Heart left ventricle (tissue), 16 donors: ENCODE data around the gene MYOC. TPM values are rescaled to one million over a fixed set of nuclear protein-coding genes. Genes with fewer than 3 reads are reported as not detected.

Source experiments
- ATAC-seq, 4 donors: fragments of 200-7000 bp; cut with Tn5 transposase; one replicate each; pipeline ENCODE4 v1.9.1; 2020 to 2022; ENCODE audit warnings: moderate library complexity in 4 of 4, mild to moderate bottlenecking in 3 of 4, moderate number of reproducible peaks in 1 of 4
- DNase-seq, 5 donors: peaks; one replicate each; pipeline ENCODE4 v3.0.0-alpha.2; 2020
- H3K27ac ChIP-seq, 12 donors: fragments of 200-600 bp; sonication (generic) in 4 of 12; one replicate each; pipeline versions ENCODE4 v1.5.0 to v1.8.0; 2016 to 2022; ENCODE audit warnings: mild to moderate bottlenecking in 2 of 12
- H3K27me3 ChIP-seq, 9 donors: fragments of 200-600 bp; sonication (generic) in 2 of 9; one replicate each; pipeline versions ENCODE4 v1.5.1 to v1.8.0; 2016 to 2022; ENCODE audit warnings: mild to moderate bottlenecking in 3 of 9
- H3K36me3 ChIP-seq, 9 donors: fragments of 200-600 bp; sonication (generic) in 2 of 9; one replicate each; pipeline versions ENCODE4 v1.5.0 to v1.8.0; 2018 to 2022; ENCODE audit warnings: mild to moderate bottlenecking in 2 of 9
- H3K4me1 ChIP-seq, 12 donors: fragments of 200-600 bp; sonication (generic) in 4 of 12; one replicate each; pipeline versions ENCODE4 v1.5.0 to v1.8.0; 2016 to 2022; ENCODE audit warnings: mild to moderate bottlenecking in 3 of 12
- H3K4me3 ChIP-seq, 12 donors: fragments of 200-600 bp; sonication (generic) in 4 of 12; one replicate each; pipeline versions ENCODE4 v1.5.0 to v1.8.0; 2017 to 2022; ENCODE audit warnings: mild to moderate bottlenecking in 9 of 12, moderate library complexity in 4 of 12
- H3K9me3 ChIP-seq, 12 donors: fragments of 200-600 bp; sonication (generic) in 4 of 12; one replicate each; pipeline versions ENCODE4 v1.5.0 to v1.8.0; 2016 to 2022; ENCODE audit warnings: mild to moderate bottlenecking in 1 of 12
- CTCF ChIP-seq, 12 donors: fragments of 200-600 bp; sonication (generic) in 4 of 12; IDR thresholded peaks; one replicate each; pipeline versions ENCODE4 v1.5.0 to v1.8.0; 2018 to 2022; ENCODE audit warnings: antibody characterized with exemption in 12 of 12, mild to moderate bottlenecking in 5 of 12
- POLR2A ChIP-seq, 2 donors: fragments of 450-650 bp; IDR thresholded peaks; one replicate each; pipeline ENCODE4 v1.6.1; 2017; ENCODE audit warnings: antibody characterized with exemption in 2 of 2, mild to moderate bottlenecking in 2 of 2, moderate library complexity in 2 of 2
- WGBS, 4 donors: extraction: QIAGEN DNeasy Blood & Tissue Kit in 2 of 4; methylation state at CpG; one replicate each; pipeline versions ENCODE4 v1.1.5 to v1.1.7; 2013 to 2018; 5-methylcytosine and 5-hydroxymethylcytosine counted together
- intact Hi-C, 10 donors: fragments of 100-400 bp; cut with DNase I; formaldehyde crosslinking; loops; one replicate each; pipeline versions ENCODE4 v1.11.1 to v1.14.2; 2022
- polyA plus RNA-seq, 2 donors: library from polyadenylated mRNA; stranded (reverse); fragments of 200-250 nt; gene quantifications; one replicate each; pipeline ENCODE4 v1.2.3, GENCODE V29; 2013
- total RNA-seq, 9 donors: library from RNA; depleted of rRNA in 2 of 9; stranded (reverse); fragments of >200 nt in 2 of 9; fragmentation: NEBNext Ultra II Directional in 3 of 9; extraction: Animal tissue kit (Norgen Biotek cat#: 25700) in 3 of 9; gene quantifications; one replicate each; pipeline versions ENCODE4 v1.1.0 to v1.2.4, GENCODE V29; 2016 to 2023
- donor health status: ischemic (EF 13 %, LVEDD 7.1; RV severe dilation, severe dysfunction).
- donor health status: healthy with polysubstance abuse.
- donor health status: DM: no; HTN: yes; CAD: no.
- donor health status: DM: no; HTN: no; CAD: no.
- donor health status: ischemic (EF 25% LVEDD 6.9; RV normal size, moderate dysfunction).
- donor health status: ischemic (EF 25% LVEDD 5.7; RV mildly dilated, moderate dysfunction).
- donor health status: healthy.
- donor health status: DM: yes; HTN: yes; CAD: no.
- donor health status: ischemic (EF 35%, LVEDD 5.7; RV mildly dilated, moderate dysfunction).
- donor health status: nonischemic (EF 11% LVEDD 7.7; RV severe dilation, severe dysfunction).
- donor health status: DM: yes; HTN: yes; CAD: no.
- donor health status: PGD.
- donor health status: ischemic (EF 29% LVEDD 5.4; RV normal size, mild dysfunction).
- donor health status: nonischemic (EF 23%, LVEDD 6.1; RV moderate dilation, normal function).

MYOC gene
- total and polyA plus RNA-seq, 11 donors: 0.49 to 12.4 (median 2.3) TPM

GRCh38 chr1:171680339-171680738, 27.9 kb upstream of the MYOC start:
- ATAC-seq: no peak
- no peaks in the 10 kb centered on the region for H3K27me3 ChIP-seq
- DNase-seq: no peak
- H3K36me3 ChIP-seq: no peaks in the 10 kb centered on the region
- WGBS, 4 donors: 94 to 100% (median 95%) methylated on average over 3 of the region's 3 CpGs
- peaks cover 0 to under 1% (median 0%) of the 10 kb centered on the region in 12 donors for H3K4me1 ChIP-seq
- H3K27ac ChIP-seq: no peak overlapping the region
- no peak overlapping the region for H3K4me3 ChIP-seq
- intact Hi-C loops: loop anchor here in 1 of 10 donors (5.0 kb wide), 1 partner anchor 37 kb away; no protein-coding TSS in a partner anchor
- TF ChIP-seq POLR2A (IDR thresholded peaks at IDR 0.05) (no peak), CTCF (IDR thresholded peaks at IDR 0.05) (no peak)
- no peaks in the 10 kb centered on the region for H3K9me3 ChIP-seq

GRCh38 chr1:171676823-171677222, 24.3 kb upstream of the MYOC start:
- Histone ChIP-seq H3K36me3 (no peaks in the 10 kb centered on the region), H3K4me3 (no peak overlapping the region), H3K27ac (no peak overlapping the region), H3K27me3 (no peaks in the 10 kb centered on the region), H3K4me1 (peaks cover 0 to 16% (median 1%) of the 10 kb centered on the region in 12 donors), H3K9me3 (no peaks in the 10 kb centered on the region)
- WGBS, 4 donors: 88 to 97% (median 93%) methylated on average over 2 of the region's 2 CpGs
- no peak for DNase-seq
- no peak for TF ChIP-seq CTCF (IDR thresholded peaks at IDR 0.05)
- ATAC-seq: no peak
- intact Hi-C loops: no loop called here

GRCh38 chr1:171674431-171675405, 22.2 kb upstream of the MYOC start:
- 62 to 68% (median 64%) methylated on average over 3 of the region's 3 CpGs for WGBS, 4 donors
- intact Hi-C loops: no loop called here
- no peaks in the 10 kb centered on the region for H3K27me3 ChIP-seq
- H3K36me3 ChIP-seq: no peaks in the 10 kb centered on the region
- H3K4me1 ChIP-seq: peaks cover 0 to 16% (median 1%) of the 10 kb centered on the region in 12 donors
- DNase-seq: no peak
- peak overlapping the region in 8 of 12 donors; percentile 33 to 71 (median 38) for H3K27ac ChIP-seq
- TF ChIP-seq CTCF (IDR thresholded peaks at IDR 0.05) (no peak), POLR2A (IDR thresholded peaks at IDR 0.05) (no peak)
- peak; percentile 47 to 59 (median 54) for ATAC-seq
- no peaks in the 10 kb centered on the region for H3K9me3 ChIP-seq
- H3K4me3 ChIP-seq: no peak overlapping the region

GRCh38 chr1:171670739-171671138, 18.3 kb upstream of the MYOC start:
- no peaks in the 10 kb centered on the region for H3K27me3 ChIP-seq
- no peak overlapping the region for H3K27ac ChIP-seq
- no peaks in the 10 kb centered on the region for H3K9me3 ChIP-seq
- H3K4me3 ChIP-seq: no peak overlapping the region
- intact Hi-C loops: no loop called here
- DNase-seq: no peak
- H3K36me3 ChIP-seq: no peaks in the 10 kb centered on the region
- TF ChIP-seq CTCF (IDR thresholded peaks at IDR 0.05) (no peak), POLR2A (IDR thresholded peaks at IDR 0.05) (no peak)
- WGBS, 4 donors: 96 to 99% (median 98%) methylated on average over 26 to 28 of the region's 28 CpGs
- peaks cover 0 to 21% (median 4%) of the 10 kb centered on the region in 12 donors for H3K4me1 ChIP-seq
- no peak for ATAC-seq
